GM12878 (cell line): ENCODE data around the gene INTS7.

ENCODE experiments used
- BRCA1 ChIP-seq: IDR thresholded peaks from 2 replicates; pipeline ENCODE4 v1.6.1; 2011; ENCODE audit warnings: low read depth, low read length, improper control_type of control experiment
- CTCF ChIP-seq, 3 experiments: IDR thresholded peaks in 2 of 3; conservative IDR thresholded peaks in 1 of 3; 2 replicates each; pipeline ENCODE4 v1.5.1; 2011; ENCODE audit warnings: low read depth in 3 of 3, low read length in 3 of 3, mild to moderate bottlenecking in 3 of 3, control low read depth in 2 of 3, moderate library complexity in 2 of 3, inconsistent platforms in 1 of 3, mixed read lengths in 1 of 3; ENCODE audit not compliant: control insufficient read depth in 2 of 3, insufficient read depth in 1 of 3; ENCODE audit errors: extremely low read depth in 1 of 3
- POLR2A ChIP-seq: IDR thresholded peaks from 2 replicates; pipeline ENCODE4 v1.6.1; 2011; ENCODE audit warnings: low read depth, mild to moderate bottlenecking, low read length
- SMC3 ChIP-seq: IDR thresholded peaks from 2 replicates; pipeline ENCODE4 v1.6.1; 2011; ENCODE audit warnings: low read length, improper control_type of control experiment, borderline replicate concordance

- TF ChIP-seq CTCF (IDR thresholded peaks at IDR 0.05 in 2 of 3, conservative IDR thresholded peaks at IDR 0.05 in 1 of 3; ENCODE audit: control insufficient read depth in 2 of 3, extremely low read depth in 1 of 3, insufficient read depth in 1 of 3, low read depth in 3 of 3, low read length in 3 of 3) = no peak
- TF ChIP-seq POLR2A = peak; percentile 40; the same call in 1 of the 2 replicates
- no peak for TF ChIP-seq BRCA1
- no peak for TF ChIP-seq SMC3
Measured at GRCh38 chr1:211933946-211934714, 101.2 kb downstream of the INTS7 start.
